Keratinocyte (primary cell): ENCODE data around the gene CCL11. TPM values are rescaled to one million over a fixed set of nuclear protein-coding genes. Genes with fewer than 3 reads are reported as not detected.

Source experiments
- DNase-seq: peaks from one replicate; pipeline ENCODE4 v3.0.0-alpha.2; 2011; ENCODE audit warnings: low read depth, missing footprints, low spot score
- FAIRE-seq: peaks from 2 replicates; lab custom pipeline; 2011; peaks lifted over from hg19 to GRCh38; lab: Jason Lieb, UNC
- H2AFZ ChIP-seq: 2 replicates; pipeline ENCODE4 v1.6.0; 2012; ENCODE audit warnings: low read length, control low read depth, inconsistent platforms; ENCODE audit not compliant: control insufficient read depth
- H3K27ac ChIP-seq: 2 replicates; pipeline ENCODE4 v1.5.1; 2011; ENCODE audit warnings: low read length; ENCODE audit not compliant: control insufficient read depth, insufficient read depth
- H3K27me3 ChIP-seq: 3 replicates; pipeline ENCODE4 v1.6.0; 2011; ENCODE audit warnings: low read length; ENCODE audit not compliant: control insufficient read depth, insufficient read depth; ENCODE audit errors: extremely low read depth
- H3K36me3 ChIP-seq, 2 experiments: 2 replicates in 1 of 2; 3 replicates in 1 of 2; pipeline ENCODE4 v1.5.1; 2011; ENCODE audit warnings: low read length in 2 of 2, mild to moderate bottlenecking in 1 of 2; ENCODE audit not compliant: control insufficient read depth in 2 of 2, insufficient read depth in 2 of 2; ENCODE audit errors: extremely low read depth in 1 of 2
- H3K4me1 ChIP-seq: 3 replicates; pipeline ENCODE4 v1.5.1; 2011; ENCODE audit warnings: low read length; ENCODE audit not compliant: control insufficient read depth, insufficient read depth; ENCODE audit errors: extremely low read depth
- H3K4me2 ChIP-seq: 3 replicates; pipeline ENCODE4 v1.6.0; 2011; ENCODE audit warnings: low read depth, low read length; ENCODE audit not compliant: control insufficient read depth, insufficient read depth; ENCODE audit errors: extremely low read depth
- H3K4me3 ChIP-seq, 3 experiments: fragments of 200-600 bp in 1 of 3; sonication (generic) in 1 of 3; 2 replicates in 2 of 3; 3 replicates in 1 of 3; pipeline ENCODE4 v1.5.1; 2011 to 2016; ENCODE audit warnings: low read length in 3 of 3, mild to moderate bottlenecking in 3 of 3, control low read depth in 2 of 3, inconsistent platforms in 1 of 3, low read depth in 1 of 3, mixed read lengths in 1 of 3, mixed run types in 1 of 3, moderate library complexity in 1 of 3; ENCODE audit not compliant: control insufficient read depth in 2 of 3, insufficient read depth in 2 of 3; ENCODE audit errors: extremely low read depth in 1 of 3
- H3K79me2 ChIP-seq: 2 replicates; pipeline ENCODE4 v1.6.0; 2012; ENCODE audit warnings: low read length; ENCODE audit not compliant: control insufficient read depth, insufficient read depth
- H3K9ac ChIP-seq: 3 replicates; pipeline ENCODE4 v1.6.0; 2011; ENCODE audit warnings: low read length; ENCODE audit not compliant: control insufficient read depth, insufficient read depth; ENCODE audit errors: extremely low read depth
- H3K9me1 ChIP-seq: 3 replicates; pipeline ENCODE4 v1.6.0; 2011; ENCODE audit warnings: low read length; ENCODE audit not compliant: control insufficient read depth, insufficient read depth; ENCODE audit errors: extremely low read depth
- H3K9me3 ChIP-seq: 2 replicates; pipeline ENCODE4 v1.5.1; 2012; ENCODE audit warnings: low read depth, low read length; ENCODE audit not compliant: control insufficient read depth
- H4K20me1 ChIP-seq: 3 replicates; pipeline ENCODE4 v1.6.0; 2011; ENCODE audit warnings: low read length; ENCODE audit not compliant: control insufficient read depth, insufficient read depth; ENCODE audit errors: extremely low read depth
- CTCF ChIP-seq, 3 experiments: IDR thresholded peaks in 1 of 3; conservative IDR thresholded peaks in 1 of 3; optimal IDR thresholded peaks in 1 of 3; 2 replicates in 2 of 3; 3 replicates in 1 of 3; pipeline versions ENCODE3 to v1.5.1; 2011; ENCODE audit warnings: low read length in 3 of 3, mild to moderate bottlenecking in 3 of 3, moderate library complexity in 2 of 3, control low read depth in 1 of 3, inconsistent platforms in 1 of 3; ENCODE audit not compliant: insufficient read depth in 2 of 3; ENCODE audit errors: extremely low read depth in 1 of 3
- EZH2 ChIP-seq: IDR thresholded peaks from one replicate; pipeline ENCODE4 v1.6.1; 2012; ENCODE audit warnings: inconsistent platforms, mild to moderate bottlenecking, low read length, moderate library complexity
- dilution Hi-C: fragments of 300-500 bp; cut with MboI; formaldehyde crosslinking; loops from one replicate; pipeline ENCODE4 v1.7.0; 2020; ENCODE audit warnings: low sequenced_read_pairs; ENCODE audit not compliant: extremely low pct_ligation_motif_present
- polyA plus RNA-seq, 5 experiments: library from polyadenylated mRNA; depleted of rRNA in 3 of 5; stranded (reverse) in 3 of 5; stranded (forward) in 1 of 5; unstranded in 1 of 5; fragments of >200 nt; gene quantifications; 1 replicate in 1 of 5; 2 replicates in 3 of 5; 3 replicates in 1 of 5; pipeline versions ENCODE4 v1.2.1 to v1.2.3, GENCODE V29; 2011 to 2012; ENCODE audit warnings: missing spikeins in 2 of 5, low read depth in 1 of 5, low replicate concordance in 1 of 5

Gene CCL11
- polyA plus RNA-seq, 1 donor (not counting 4 experiments of a cell fraction or from before 2014, with no cell fraction given), result not detected

- Histone ChIP-seq H3K9me1 (no peaks in the 10 kb centered on the region), H3K4me1 (peaks cover 2% of the 10 kb centered on the region), H4K20me1 (no peaks in the 10 kb centered on the region), H3K27ac (no peak overlapping the region), H3K4me2 (no peak overlapping the region), H3K9ac (no peak overlapping the region), H3K79me2 (no peaks in the 10 kb centered on the region), H3K36me3 (no peaks in the 10 kb centered on the region), H2AFZ (no peak overlapping the region), H3K27me3 (peaks cover 4% of the 10 kb centered on the region), H3K4me3 (no peak overlapping the region), H3K9me3 (no peaks in the 10 kb centered on the region)
- FAIRE-seq, result no peak
- dilution Hi-C loops, result no loop called here
- no peak for DNase-seq
- TF ChIP-seq CTCF (optimal IDR thresholded peaks at IDR 0.05 in 1 of 3, IDR thresholded peaks at IDR 0.05 in 1 of 3, conservative IDR thresholded peaks at IDR 0.05 in 1 of 3; ENCODE audit: extremely low read depth in 1 of 3, insufficient read depth in 2 of 3, low read length in 3 of 3), result no peak
These were observed 8.7 kb upstream of the CCL11 start for GRCh38 chr17:34276826-34277225.

GRCh38 chr17:34283571-34283970 is 2.0 kb upstream of the CCL11 start:
- Histone ChIP-seq H3K4me2 (no peak overlapping the region), H3K9me1 (no peaks in the 10 kb centered on the region), H2AFZ (no peak overlapping the region), H3K4me1 (no peaks in the 10 kb centered on the region), H3K27me3 (peaks cover 9% of the 10 kb centered on the region), H3K27ac (no peak overlapping the region), H3K36me3 (no peaks in the 10 kb centered on the region), H3K79me2 (no peaks in the 10 kb centered on the region), H3K4me3 (no peak overlapping the region), H4K20me1 (no peaks in the 10 kb centered on the region), H3K9me3 (no peaks in the 10 kb centered on the region), H3K9ac (no peak overlapping the region)
- TF ChIP-seq CTCF (optimal IDR thresholded peaks at IDR 0.05 in 1 of 3, IDR thresholded peaks at IDR 0.05 in 1 of 3, conservative IDR thresholded peaks at IDR 0.05 in 1 of 3; ENCODE audit: extremely low read depth in 1 of 3, insufficient read depth in 2 of 3, low read length in 3 of 3), result no peak
- no peak for TF ChIP-seq EZH2
- dilution Hi-C loops, result no loop called here
- no peak for FAIRE-seq
- no peak for DNase-seq
